ENCODE results near the gene NXN.

GRCh38 chr17:864315-864714, 115.3 kb downstream of the NXN start:
- TF ChIP-seq, protein P1, sequence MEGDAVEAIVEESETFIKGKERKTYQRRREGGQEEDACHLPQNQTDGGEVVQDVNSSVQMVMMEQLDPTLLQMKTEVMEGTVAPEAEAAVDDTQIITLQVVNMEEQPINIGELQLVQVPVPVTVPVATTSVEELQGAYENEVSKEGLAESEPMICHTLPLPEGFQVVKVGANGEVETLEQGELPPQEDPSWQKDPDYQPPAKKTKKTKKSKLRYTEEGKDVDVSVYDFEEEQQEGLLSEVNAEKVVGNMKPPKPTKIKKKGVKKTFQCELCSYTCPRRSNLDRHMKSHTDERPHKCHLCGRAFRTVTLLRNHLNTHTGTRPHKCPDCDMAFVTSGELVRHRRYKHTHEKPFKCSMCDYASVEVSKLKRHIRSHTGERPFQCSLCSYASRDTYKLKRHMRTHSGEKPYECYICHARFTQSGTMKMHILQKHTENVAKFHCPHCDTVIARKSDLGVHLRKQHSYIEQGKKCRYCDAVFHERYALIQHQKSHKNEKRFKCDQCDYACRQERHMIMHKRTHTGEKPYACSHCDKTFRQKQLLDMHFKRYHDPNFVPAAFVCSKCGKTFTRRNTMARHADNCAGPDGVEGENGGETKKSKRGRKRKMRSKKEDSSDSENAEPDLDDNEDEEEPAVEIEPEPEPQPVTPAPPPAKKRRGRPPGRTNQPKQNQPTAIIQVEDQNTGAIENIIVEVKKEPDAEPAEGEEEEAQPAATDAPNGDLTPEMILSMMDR (conservative IDR thresholded peaks at IDR 0.05; ENCODE audit: low read depth, low read length), result no peak
- TF ChIP-seq EZH2phosphoT487 (IDR thresholded peaks at IDR 0.05; ENCODE audit: borderline replicate concordance, low read length) (no peak), EZH2 (IDR thresholded peaks at IDR 0.05; ENCODE audit: low read length, unreplicated experiment) (no peak)
